ENCODE results near the gene GLYATL1B. TPM values are rescaled to one million over a fixed set of nuclear protein-coding genes. Genes with fewer than 3 reads are reported as not detected.

GLYATL1B gene, protein sequence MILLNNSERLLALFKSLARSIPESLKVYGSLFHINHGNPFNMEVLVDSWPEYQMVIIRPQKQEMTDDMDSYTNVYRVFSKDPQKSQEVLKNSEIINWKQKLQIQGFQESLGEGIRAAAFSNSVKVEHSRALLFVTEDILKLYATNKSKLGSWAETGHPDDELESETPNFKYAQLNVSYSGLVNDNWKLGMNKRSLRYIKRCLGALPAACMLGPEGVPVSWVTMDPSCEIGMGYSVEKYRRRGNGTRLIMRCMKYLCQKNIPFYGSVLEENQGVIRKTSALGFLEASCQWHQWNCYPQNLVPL
- total RNA-seq, result not detected in 2 replicates

DNA sequence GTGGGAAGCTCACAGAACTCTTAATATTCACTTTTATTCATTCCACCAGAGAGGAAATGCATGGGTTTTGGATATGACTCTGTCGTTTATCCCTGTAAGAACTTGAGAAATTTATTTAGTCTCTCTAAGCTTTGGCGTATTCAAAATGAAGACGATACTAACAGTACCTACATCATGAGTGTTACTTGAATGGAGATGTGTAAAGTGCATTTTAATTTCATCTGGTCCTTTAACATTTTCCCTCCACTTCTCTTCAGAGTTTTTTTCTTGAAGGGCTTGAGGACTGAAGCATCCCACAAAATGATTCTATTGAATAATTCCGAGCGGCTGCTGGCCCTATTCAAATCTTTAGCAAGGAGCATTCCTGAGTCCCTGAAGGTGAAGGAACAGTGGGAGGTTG lies at the start of gene GLYATL1B:
TSS of gene GLYATL1B (plus strand) at position 301 of the 400 bp plus-strand sequence. CDS start at position 301, 0 bp downstream.

DNA sequence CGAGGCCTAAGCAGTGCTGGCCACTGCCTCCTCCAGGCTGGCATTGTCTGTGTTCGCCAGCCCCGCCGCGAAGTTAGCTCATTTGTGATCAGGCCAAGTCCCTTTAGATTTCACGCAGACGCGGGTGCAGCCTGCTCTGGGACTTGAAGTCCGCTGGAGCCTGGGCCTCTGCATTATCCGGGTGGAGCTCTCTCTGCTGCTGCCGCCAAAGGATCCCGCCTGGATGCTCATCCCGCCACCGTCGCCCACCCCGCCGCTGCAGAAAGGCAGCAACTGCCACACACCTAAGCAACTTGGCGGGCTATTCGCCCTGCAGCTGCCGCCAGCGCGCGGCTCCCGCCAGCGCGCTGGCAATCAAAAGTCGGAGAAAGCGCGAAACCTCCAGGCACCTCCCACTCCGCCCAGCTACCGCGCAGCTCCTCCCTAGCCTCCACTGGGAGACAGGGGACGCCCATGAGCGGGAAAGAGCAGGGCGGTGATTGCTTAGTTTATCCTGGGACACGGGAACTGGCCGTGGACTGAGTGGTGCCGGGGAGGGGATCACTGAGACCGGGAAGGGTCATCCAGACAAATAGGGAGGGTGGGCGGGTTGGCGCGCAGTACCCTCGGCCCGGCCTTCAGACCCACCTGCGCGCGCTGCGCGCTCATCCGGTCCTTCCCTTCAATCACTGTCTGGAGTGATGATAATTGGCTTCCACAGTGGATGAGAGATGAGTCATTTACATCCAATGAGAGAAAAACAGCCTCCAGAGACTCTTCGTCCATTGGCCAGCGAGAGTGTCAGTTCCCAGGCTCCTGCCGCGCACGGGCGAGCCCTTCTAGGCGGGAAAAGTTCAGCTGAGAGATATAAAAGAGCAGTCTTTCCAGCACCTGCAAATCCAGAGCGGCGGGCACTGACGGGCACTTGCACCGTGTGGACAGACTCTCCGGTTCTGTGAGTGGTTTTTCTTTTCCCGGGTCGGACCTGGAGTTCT lies 20.5 kb downstream of the GLYATL1B start, which contains the start of gene FAM111B:
TSS of gene FAM111B (plus strand) at position 875 of the 974 bp plus-strand sequence. CDS start 2,389 bp downstream, outside the sequence.

GRCh38 chr11:59142530-59143507 lies 56.7 kb downstream of the GLYATL1B start, which contains the start of gene FAM111A:
FAM111A (plus strand) TSS chr11:59142856; CDS start chr11:59148873, 6,017 bp downstream.

Other genes with a start within 250 kb of the GLYATL1B start
- 0.22 TPM in 1 of 2 replicates, not detected in the other for gene GLYATL2, start 241.6 kb upstream of the GLYATL1B start, total RNA-seq
- gene GLYATL1, start 146.8 kb upstream of the GLYATL1B start, total RNA-seq, result 0.76 TPM in 1 of 2 replicates, not detected in the other
- 2.2 and 5.9 TPM in 2 replicates for gene FAM111B, start 20.9 kb downstream of the GLYATL1B start, total RNA-seq
- 22.8 and 28.3 TPM in 2 replicates for gene FAM111A, start 56.5 kb downstream of the GLYATL1B start, total RNA-seq
- 9.0 and 16.1 TPM in 2 replicates for gene DTX4, start 85.8 kb downstream of the GLYATL1B start, total RNA-seq
- not detected in 2 replicates for gene MPEG1, start 126.6 kb downstream of the GLYATL1B start, total RNA-seq